Upper lobe of right lung (tissue), 1 donor: ENCODE results near the gene SIPA1L3. TPM values are rescaled to one million over a fixed set of nuclear protein-coding genes. Genes with fewer than 3 reads are reported as not detected.

Experiments
- ATAC-seq: fragments of 200-7000 bp; cut with Tn5 transposase; one replicate; pipeline ENCODE4 v1.9.1; 2020; ENCODE audit warnings: mild to moderate bottlenecking, moderate library complexity
- DNase-seq: peaks from one replicate; pipeline ENCODE4 v3.0.0-alpha.2; 2020
- H3K27ac ChIP-seq: fragments of 200-600 bp; one replicate; pipeline ENCODE4 v1.8.0; 2022
- H3K27me3 ChIP-seq: fragments of 200-600 bp; one replicate; pipeline ENCODE4 v1.8.0; 2022; ENCODE audit warnings: mild to moderate bottlenecking
- H3K36me3 ChIP-seq: fragments of 200-600 bp; one replicate; pipeline ENCODE4 v1.8.0; 2022
- H3K4me1 ChIP-seq: fragments of 200-600 bp; one replicate; pipeline ENCODE4 v1.8.0; 2022
- H3K4me3 ChIP-seq: fragments of 200-600 bp; one replicate; pipeline ENCODE4 v1.8.0; 2022; ENCODE audit warnings: mild to moderate bottlenecking
- H3K9me3 ChIP-seq: fragments of 200-600 bp; one replicate; pipeline ENCODE4 v1.8.0; 2022
- intact Hi-C: fragments of 100-400 bp; cut with DNase I; formaldehyde crosslinking; loops from one replicate; pipeline ENCODE4 v1.11.0; 2022
- total RNA-seq: library from RNA; stranded (reverse); fragmentation: NEBNext Ultra II Directional; extraction: Animal tissue kit (Norgen Biotek cat#: 25700); gene quantifications from one replicate; pipeline ENCODE4 v1.2.1, GENCODE V29; 2021
- TF ChIP-seq, protein P1 (sequence below): fragments of 200-600 bp; IDR thresholded peaks from one replicate; pipeline ENCODE4 v1.8.0; 2022; ENCODE audit warnings: antibody characterized with exemption
- donor health status: DM: no; HTN: yes; CAD: no; lungs with severe emphysema.

SIPA1L3 gene
- total RNA-seq, 1 donor from 2014 or later: 66.3 TPM

DNA sequence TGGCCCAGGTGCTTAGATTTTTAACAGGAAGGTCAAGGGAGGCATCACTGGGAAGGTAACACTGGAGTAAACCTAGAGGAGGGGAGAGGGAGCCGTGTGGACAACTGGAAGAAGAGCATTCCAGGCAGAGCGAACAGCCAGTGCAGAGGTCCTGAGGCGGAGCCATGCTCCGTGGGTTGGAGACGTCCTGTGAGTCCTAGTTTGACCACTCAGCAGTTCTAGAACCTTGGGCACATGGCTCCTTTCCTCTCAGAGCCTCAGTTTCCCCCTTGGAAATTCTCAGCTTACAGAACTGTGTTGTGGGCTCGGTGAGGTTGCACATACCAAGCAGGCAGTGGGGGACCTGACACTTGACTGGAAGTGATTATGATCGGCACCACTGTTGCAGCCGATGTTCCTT, 186.1 kb downstream of the SIPA1L3 start:
- H3K36me3 ChIP-seq: peaks cover 25% of the 10 kb centered on the region
- no peaks in the 10 kb centered on the region for H3K27me3 ChIP-seq
- no peaks in the 10 kb centered on the region for H3K4me1 ChIP-seq
- no peak overlapping the region for H3K4me3 ChIP-seq
- H3K9me3 ChIP-seq: no peaks in the 10 kb centered on the region
- DNase-seq: no peak
- intact Hi-C loops: no loop called here
- no peak overlapping the region for H3K27ac ChIP-seq
- TF ChIP-seq, protein P1, sequence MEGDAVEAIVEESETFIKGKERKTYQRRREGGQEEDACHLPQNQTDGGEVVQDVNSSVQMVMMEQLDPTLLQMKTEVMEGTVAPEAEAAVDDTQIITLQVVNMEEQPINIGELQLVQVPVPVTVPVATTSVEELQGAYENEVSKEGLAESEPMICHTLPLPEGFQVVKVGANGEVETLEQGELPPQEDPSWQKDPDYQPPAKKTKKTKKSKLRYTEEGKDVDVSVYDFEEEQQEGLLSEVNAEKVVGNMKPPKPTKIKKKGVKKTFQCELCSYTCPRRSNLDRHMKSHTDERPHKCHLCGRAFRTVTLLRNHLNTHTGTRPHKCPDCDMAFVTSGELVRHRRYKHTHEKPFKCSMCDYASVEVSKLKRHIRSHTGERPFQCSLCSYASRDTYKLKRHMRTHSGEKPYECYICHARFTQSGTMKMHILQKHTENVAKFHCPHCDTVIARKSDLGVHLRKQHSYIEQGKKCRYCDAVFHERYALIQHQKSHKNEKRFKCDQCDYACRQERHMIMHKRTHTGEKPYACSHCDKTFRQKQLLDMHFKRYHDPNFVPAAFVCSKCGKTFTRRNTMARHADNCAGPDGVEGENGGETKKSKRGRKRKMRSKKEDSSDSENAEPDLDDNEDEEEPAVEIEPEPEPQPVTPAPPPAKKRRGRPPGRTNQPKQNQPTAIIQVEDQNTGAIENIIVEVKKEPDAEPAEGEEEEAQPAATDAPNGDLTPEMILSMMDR: no peak
- ATAC-seq: no peak

DNA sequence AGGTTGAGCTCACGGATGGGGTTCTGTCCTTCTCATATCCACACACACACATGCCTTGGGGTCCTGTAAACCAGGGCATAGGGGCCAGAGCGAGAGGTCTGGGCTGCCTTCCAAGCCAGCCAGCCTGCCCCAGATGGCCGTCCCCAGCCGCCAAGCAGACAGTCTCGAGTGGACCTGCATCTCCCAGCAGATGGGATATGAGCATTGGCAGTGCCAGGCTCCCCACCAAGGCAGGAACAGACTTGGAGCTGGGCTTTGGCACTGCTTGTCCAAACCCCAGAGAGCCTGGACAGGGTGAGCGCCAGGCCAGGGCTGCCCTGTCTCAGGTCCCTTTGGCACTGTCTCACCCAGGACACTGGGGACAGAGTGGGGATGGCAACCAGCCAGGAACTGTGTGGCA, 186.6 kb downstream of the SIPA1L3 start:
- intact Hi-C loops: no loop called here
- H3K27ac ChIP-seq: no peak overlapping the region
- no peaks in the 10 kb centered on the region for H3K4me1 ChIP-seq
- TF ChIP-seq, protein P1: no peak
- no peak for ATAC-seq
- DNase-seq: no peak
- peaks cover 22% of the 10 kb centered on the region for H3K36me3 ChIP-seq
- H3K27me3 ChIP-seq: no peaks in the 10 kb centered on the region
- no peaks in the 10 kb centered on the region for H3K9me3 ChIP-seq
- no peak overlapping the region for H3K4me3 ChIP-seq

DNA sequence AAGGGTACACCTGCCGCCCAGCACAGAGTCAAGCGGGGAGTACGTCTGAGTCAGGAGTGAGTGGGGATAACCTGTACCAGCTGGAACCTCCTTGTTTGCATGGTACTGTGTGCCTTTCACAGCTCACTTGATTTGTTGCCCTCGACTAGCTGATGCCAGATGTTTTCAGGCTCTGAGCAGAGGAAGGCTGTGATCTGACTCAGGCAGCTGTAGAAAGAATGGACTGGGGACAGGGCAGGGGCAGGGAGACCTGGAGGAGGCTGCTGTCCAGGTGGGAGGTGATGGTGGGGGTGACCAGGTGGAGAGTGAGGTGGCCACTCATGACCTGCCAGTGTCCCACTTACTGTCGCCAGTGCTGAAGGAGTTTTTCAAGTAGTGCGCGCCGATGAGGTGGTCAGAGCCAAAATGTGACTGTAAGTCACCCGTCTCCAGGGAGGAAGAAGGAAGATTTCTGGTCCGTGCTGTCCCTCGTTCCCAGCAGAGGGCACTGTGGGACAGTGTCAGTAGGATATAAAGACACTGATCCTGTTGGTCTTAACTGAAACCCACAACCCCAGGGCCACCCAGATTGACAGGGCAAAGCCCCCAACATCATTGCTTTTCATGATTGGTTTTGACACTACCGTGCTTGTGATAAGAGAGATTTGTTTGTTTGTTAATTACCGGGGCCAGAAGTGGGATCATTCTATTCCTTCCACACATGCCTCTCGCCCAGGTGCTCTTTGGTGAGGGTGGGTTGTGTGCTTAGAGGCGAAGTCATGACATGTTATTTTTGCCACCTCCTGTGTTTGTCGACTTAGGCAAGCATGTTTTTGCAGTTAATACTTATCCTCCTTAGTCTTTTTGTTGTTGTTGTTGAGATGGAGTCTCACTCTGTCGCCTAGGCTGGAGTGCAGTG, 188.7 kb downstream of the SIPA1L3 start:
- no peaks in the 10 kb centered on the region for H3K27me3 ChIP-seq
- TF ChIP-seq, protein P1: peak; percentile 78
- H3K4me3 ChIP-seq: no peak overlapping the region
- no peak overlapping the region for H3K27ac ChIP-seq
- H3K4me1 ChIP-seq: no peaks in the 10 kb centered on the region
- DNase-seq: peak; percentile 79
- peak; percentile 93 for ATAC-seq
- intact Hi-C loops: no loop called here
- H3K36me3 ChIP-seq: peaks cover 11% of the 10 kb centered on the region
- H3K9me3 ChIP-seq: no peaks in the 10 kb centered on the region

DNA sequence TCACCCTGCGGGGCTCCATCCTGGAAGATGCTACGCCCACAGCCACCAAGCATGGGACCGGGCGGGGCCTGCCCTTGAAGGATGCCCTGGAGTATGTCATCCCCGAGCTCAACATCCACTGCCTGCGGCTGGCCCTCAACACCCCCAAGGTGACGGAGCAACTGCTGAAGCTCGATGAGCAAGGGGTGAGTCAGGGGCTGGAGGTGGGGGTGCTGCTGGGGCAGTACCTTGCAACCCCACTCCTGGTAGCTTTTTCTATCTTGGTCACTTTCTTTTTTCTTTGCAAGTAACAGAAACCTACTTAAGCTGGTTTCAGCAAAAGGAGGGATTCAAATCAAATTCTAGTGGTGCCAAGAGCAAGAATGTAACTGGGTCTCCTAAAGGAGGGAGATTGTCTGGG, 193.0 kb downstream of the SIPA1L3 start:
- H3K27ac ChIP-seq: no peak overlapping the region
- peaks cover 35% of the 10 kb centered on the region for H3K36me3 ChIP-seq
- intact Hi-C loops: no loop called here
- no peaks in the 10 kb centered on the region for H3K27me3 ChIP-seq
- H3K4me1 ChIP-seq: no peaks in the 10 kb centered on the region
- TF ChIP-seq, protein P1: no peak
- no peak overlapping the region for H3K4me3 ChIP-seq
- H3K9me3 ChIP-seq: no peaks in the 10 kb centered on the region
- ATAC-seq (no peak), DNase-seq (no peak)

DNA sequence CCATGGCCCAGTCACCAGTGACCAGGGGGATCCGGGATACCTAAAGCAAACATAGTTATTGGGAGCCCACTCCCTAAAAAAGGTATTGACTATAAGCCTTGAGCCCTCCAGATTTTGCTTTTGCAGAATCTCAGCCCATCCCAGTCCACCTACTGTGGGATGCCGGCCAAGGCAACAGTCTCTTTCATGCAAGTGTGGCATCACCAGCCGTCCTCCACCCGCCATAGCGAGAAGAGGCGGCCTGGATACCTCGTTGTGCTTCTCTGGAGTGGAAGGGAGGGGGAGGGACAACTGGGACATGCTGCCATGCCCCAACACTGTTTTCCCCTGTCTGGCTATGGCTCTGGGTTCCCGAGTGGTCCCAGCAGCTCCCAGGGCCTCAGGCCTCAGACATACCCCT, 193.6 kb downstream of the SIPA1L3 start:
- Histone ChIP-seq H3K4me3 (no peak overlapping the region), H3K27me3 (no peaks in the 10 kb centered on the region), H3K4me1 (no peaks in the 10 kb centered on the region), H3K9me3 (no peaks in the 10 kb centered on the region), H3K27ac (no peak overlapping the region), H3K36me3 (peaks cover 40% of the 10 kb centered on the region)
- intact Hi-C loops: no loop called here
- TF ChIP-seq, protein P1: no peak
- ATAC-seq (no peak), DNase-seq (no peak)
